ENCODE data around the gene ZC3HAV1L. TPM values are rescaled to one million over a fixed set of nuclear protein-coding genes. Genes with fewer than 3 reads are reported as not detected.

Gene ZC3HAV1L
- total RNA-seq, 1 donor = 1.4 TPM

Other genes starting within 250 kb of the ZC3HAV1L start
- gene TMEM213, start 238.0 kb downstream of the ZC3HAV1L start, total RNA-seq = not detected
- not detected for gene ATP6V0A4, start 237.8 kb downstream of the ZC3HAV1L start, total RNA-seq
- gene KIAA1549, start 54.7 kb downstream of the ZC3HAV1L start, total RNA-seq = 0.10 TPM
- gene ZC3HAV1, start 73.7 kb upstream of the ZC3HAV1L start, total RNA-seq = 122 TPM
- 6.0 TPM for gene UBN2, start 195.2 kb upstream of the ZC3HAV1L start, total RNA-seq